Smooth muscle cell (in vitro differentiated cells): ENCODE results near the gene NPHP4. TPM values are rescaled to one million over a fixed set of nuclear protein-coding genes. Genes with fewer than 3 reads are reported as not detected.
"Not testable (repeated sequence)": the region's sequence is repeated elsewhere in the genome, so short reads cannot be mapped to it uniquely, and the experiment has no call there.

Experiments
- DNase-seq: peaks from one replicate; lab custom pipeline; 2025; ENCODE audit not compliant: unreplicated experiment; lab: John Stamatoyannopoulos, UW
- H2AFZ ChIP-seq: fragments of 200-600 bp; sonication (generic); 2 replicates; pipeline ENCODE4 v1.6.0; 2016; ENCODE audit warnings: antibody characterized with exemption, low read depth, mild to moderate bottlenecking
- H3F3A ChIP-seq: fragments of 200-600 bp; sonication (generic); 2 replicates; pipeline ENCODE4 v1.6.0; 2017; ENCODE audit warnings: antibody characterized with exemption, low read depth
- H3K27ac ChIP-seq: fragments of 200-600 bp; sonication (generic); 2 replicates; pipeline ENCODE4 v1.5.1; 2016; ENCODE audit warnings: low read depth, mild to moderate bottlenecking
- H3K27me3 ChIP-seq: fragments of 200-600 bp; sonication (generic); 2 replicates; pipeline ENCODE4 v1.6.1; 2016; ENCODE audit warnings: low read depth, mild to moderate bottlenecking
- H3K36me3 ChIP-seq: fragments of 200-600 bp; sonication (generic); 2 replicates; pipeline ENCODE4 v1.5.1; 2016; ENCODE audit warnings: low read depth
- H3K4me1 ChIP-seq: fragments of 200-600 bp; sonication (generic); 2 replicates; pipeline ENCODE4 v1.5.1; 2016; ENCODE audit warnings: low read depth
- H3K4me2 ChIP-seq: fragments of 200-600 bp; sonication (generic); 2 replicates; pipeline ENCODE4 v1.6.0; 2016; ENCODE audit warnings: mild to moderate bottlenecking
- H3K4me3 ChIP-seq: fragments of 200-600 bp; sonication (generic); 2 replicates; pipeline ENCODE4 v1.5.1; 2016; ENCODE audit warnings: mild to moderate bottlenecking
- H3K79me2 ChIP-seq: fragments of 200-600 bp; sonication (generic); 2 replicates; pipeline ENCODE4 v1.6.0; 2016; ENCODE audit warnings: low read depth, mild to moderate bottlenecking
- H3K9ac ChIP-seq: fragments of 200-600 bp; sonication (generic); 2 replicates; pipeline ENCODE4 v1.6.0; 2016; ENCODE audit warnings: low read depth
- H3K9me3 ChIP-seq: fragments of 200-600 bp; sonication (generic); replicated peaks from 2 replicates; pipeline ENCODE4 v1.5.1; 2016; ENCODE audit warnings: low read depth
- H4K20me1 ChIP-seq: fragments of 200-600 bp; sonication (generic); 2 replicates; pipeline ENCODE4 v1.6.0; 2016; ENCODE audit warnings: low read depth
- WGBS: methylation state at CpG from one replicate; pipeline ENCODE4 v1.1.7; 2016; ENCODE audit warnings: low lambda C conversion rate; 5-methylcytosine and 5-hydroxymethylcytosine counted together
- polyA plus RNA-seq: library from polyadenylated mRNA; unstranded; fragments of >200 nt; fragmentation: Nextera tagmentation; extraction: Ambion mirVana; gene quantifications from 2 replicates; pipeline ENCODE4 v1.2.1, GENCODE V29; 2016
- total RNA-seq: library from RNA; depleted of rRNA; stranded (reverse); fragments of >200 nt; gene quantifications from 2 replicates; pipeline ENCODE4 v1.2.3, GENCODE V29; 2014
- TF ChIP-seq, protein P1 (sequence below): fragments of 200-600 bp; sonication (generic); IDR thresholded peaks from 2 replicates; pipeline ENCODE4 v1.5.1; 2017; ENCODE audit warnings: borderline replicate concordance, mild to moderate bottlenecking, antibody characterized with exemption; ENCODE audit not compliant: insufficient read depth, poor library complexity, severe bottlenecking

The NPHP4 gene
- total and polyA plus RNA-seq, 2 experiments from 2014 or later = 5.4 to 8.4 TPM

DNA sequence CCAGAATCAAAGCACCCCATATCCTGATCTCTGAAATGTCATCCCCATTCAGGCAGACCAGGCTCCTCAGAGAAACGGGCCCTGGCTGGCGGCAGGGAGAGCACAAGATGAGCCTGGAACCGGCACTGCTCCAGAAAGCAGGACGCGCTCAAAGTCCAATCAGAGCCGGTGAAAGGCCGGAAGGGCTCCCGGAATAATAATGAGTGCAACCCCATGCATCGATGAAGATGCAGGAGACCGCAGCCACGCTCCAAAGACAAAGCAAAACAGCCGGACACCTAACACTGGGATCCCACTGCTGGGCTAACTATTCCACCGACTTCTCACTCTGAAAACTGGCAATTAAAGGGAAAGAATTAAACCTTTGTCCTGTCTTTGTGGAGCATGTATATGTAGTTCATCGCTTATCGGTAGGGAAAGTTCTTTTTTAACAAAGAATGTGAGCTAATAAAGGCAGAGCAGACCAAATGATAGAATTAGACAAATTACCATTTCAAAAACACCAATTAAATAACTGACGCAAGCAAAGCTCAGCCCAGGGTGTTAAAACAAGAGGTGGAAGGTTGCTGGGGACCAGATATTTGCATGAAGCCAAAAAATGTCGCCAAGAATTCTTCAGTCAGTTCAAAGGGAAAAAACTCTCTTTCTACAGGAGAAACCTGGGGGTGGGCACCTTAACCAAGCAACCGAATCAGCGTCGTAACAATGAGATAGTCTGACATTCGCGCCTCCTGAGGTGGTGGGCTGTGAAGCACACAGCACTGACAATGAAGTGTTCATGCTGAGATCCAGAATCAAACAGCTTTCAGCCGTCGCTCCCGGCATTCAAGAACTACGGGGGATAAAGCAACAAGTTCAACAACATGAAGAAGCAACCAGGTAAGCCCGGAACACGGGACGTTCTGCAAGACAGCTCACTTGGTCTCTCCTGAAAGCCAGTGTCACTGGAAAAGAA, 95.2 kb downstream of the NPHP4 start:
- WGBS = 41% methylated on average over 29 of the region's 29 CpGs
- no peaks in the 10 kb centered on the region for H3K36me3 ChIP-seq

DNA sequence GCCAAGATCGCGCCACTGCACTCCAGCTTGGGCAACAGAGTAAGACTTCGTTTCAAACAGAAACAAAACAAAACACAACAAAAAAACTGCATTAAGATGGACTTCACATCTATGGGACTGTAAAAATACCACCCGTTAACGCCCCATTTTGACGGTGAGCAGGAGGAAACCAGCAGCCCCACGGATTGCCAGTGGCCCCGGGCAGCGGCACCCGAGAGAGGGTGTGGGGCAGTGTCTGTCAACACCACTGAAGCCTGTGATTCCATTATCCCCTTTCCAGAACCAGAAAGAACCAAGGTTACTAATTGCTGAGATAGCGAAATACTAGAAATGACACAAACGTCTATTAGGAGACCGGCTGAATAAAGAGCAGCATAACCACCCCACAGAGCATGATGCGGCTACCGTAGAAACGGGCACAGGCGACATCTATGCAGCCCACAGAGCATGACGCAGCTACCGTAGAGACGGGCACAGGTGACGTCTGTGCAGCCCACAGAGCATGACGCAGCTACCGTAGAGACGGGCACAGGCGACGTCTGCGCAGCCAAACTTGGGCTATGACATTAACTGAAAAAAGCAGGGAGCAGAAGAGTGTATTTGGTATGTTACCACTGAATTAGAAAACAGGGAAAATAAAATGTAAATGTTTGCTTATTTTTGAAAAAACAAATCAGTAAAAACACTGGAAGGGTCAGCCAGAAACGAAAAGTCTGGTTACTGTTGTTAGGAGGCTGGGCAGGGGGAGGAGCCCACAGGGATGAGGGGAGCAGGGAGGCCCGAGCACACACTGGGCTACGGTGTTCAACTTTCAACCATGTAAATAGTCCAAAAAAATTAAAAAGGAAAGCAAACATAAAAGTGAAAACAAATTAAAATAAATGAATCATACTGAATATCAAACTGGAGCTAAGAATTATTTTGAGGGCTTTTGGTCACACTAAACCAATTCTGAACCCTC, 96.5 kb downstream of the NPHP4 start:
- H3K27me3 ChIP-seq = no peaks in the 10 kb centered on the region
- no peak overlapping the region for H2AFZ ChIP-seq
- peaks cover 15% of the 10 kb centered on the region for H3K4me1 ChIP-seq
- H4K20me1 ChIP-seq = no peaks in the 10 kb centered on the region
- H3K79me2 ChIP-seq = no peaks in the 10 kb centered on the region
- TF ChIP-seq, protein P1, sequence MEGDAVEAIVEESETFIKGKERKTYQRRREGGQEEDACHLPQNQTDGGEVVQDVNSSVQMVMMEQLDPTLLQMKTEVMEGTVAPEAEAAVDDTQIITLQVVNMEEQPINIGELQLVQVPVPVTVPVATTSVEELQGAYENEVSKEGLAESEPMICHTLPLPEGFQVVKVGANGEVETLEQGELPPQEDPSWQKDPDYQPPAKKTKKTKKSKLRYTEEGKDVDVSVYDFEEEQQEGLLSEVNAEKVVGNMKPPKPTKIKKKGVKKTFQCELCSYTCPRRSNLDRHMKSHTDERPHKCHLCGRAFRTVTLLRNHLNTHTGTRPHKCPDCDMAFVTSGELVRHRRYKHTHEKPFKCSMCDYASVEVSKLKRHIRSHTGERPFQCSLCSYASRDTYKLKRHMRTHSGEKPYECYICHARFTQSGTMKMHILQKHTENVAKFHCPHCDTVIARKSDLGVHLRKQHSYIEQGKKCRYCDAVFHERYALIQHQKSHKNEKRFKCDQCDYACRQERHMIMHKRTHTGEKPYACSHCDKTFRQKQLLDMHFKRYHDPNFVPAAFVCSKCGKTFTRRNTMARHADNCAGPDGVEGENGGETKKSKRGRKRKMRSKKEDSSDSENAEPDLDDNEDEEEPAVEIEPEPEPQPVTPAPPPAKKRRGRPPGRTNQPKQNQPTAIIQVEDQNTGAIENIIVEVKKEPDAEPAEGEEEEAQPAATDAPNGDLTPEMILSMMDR = no peak
- H3K4me2 ChIP-seq = no peak overlapping the region
- H3K9ac ChIP-seq = no peak overlapping the region
- H3K36me3 ChIP-seq = no peaks in the 10 kb centered on the region
- H3K9me3 ChIP-seq = no peaks in the 10 kb centered on the region
- DNase-seq = no peak
- no peak overlapping the region for H3K4me3 ChIP-seq
- H3K27ac ChIP-seq = no peak overlapping the region
- 88% methylated on average over 30 of the region's 30 CpGs for WGBS
- H3F3A ChIP-seq = no peaks in the 10 kb centered on the region

More for the DNA sequence above, 95.2 kb downstream of the NPHP4 start:
- H3K9me3 ChIP-seq = no peaks in the 10 kb centered on the region
- TF ChIP-seq, protein P1 = no peak
- no peaks in the 10 kb centered on the region for H3K27me3 ChIP-seq
- no peaks in the 10 kb centered on the region for H3K79me2 ChIP-seq
- no peaks in the 10 kb centered on the region for H4K20me1 ChIP-seq
- H3K4me2 ChIP-seq = no peak overlapping the region
- no peaks in the 10 kb centered on the region for H3F3A ChIP-seq
- no peak overlapping the region for H2AFZ ChIP-seq
- H3K27ac ChIP-seq = no peak overlapping the region
- no peak overlapping the region for H3K9ac ChIP-seq
- H3K4me3 ChIP-seq = no peak overlapping the region
- no peak for DNase-seq
- peaks cover 15% of the 10 kb centered on the region for H3K4me1 ChIP-seq

DNA sequence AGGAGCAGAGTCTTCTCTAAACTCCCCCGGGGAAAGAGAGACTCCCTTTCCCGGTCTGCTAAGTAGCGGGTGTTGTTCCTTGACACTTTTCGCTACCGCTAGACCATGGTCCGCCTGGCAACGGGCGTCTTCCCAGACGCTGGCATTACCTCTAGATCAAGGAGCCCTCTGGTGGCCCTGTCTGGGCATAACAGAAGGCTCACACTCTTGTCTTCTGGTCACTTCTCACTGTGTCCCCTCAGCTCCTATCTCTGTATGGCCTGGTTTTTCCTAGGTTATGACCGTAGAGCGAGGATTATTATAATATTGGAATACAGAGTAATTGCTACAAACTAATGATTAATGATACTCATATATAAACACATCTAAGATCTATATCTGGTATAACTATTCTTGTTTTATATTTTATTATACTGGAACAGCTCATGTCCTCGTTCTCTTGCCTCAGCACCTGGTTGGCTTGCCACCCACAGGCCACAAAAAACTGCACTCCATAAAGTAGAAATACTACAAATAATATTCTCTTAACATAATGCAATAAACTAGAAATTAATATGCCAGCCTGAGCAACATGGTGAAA, 98.4 kb downstream of the NPHP4 start:
- not testable (repeated sequence) for H3F3A ChIP-seq, H3K36me3 ChIP-seq, H3K27me3 ChIP-seq, DNase-seq, H3K4me3 ChIP-seq, H3K9ac ChIP-seq, H2AFZ ChIP-seq, H3K27ac ChIP-seq, H3K4me2 ChIP-seq, H3K79me2 ChIP-seq, H3K9me3 ChIP-seq, H4K20me1 ChIP-seq
- 77% methylated on average over 12 of the region's 12 CpGs for WGBS
- H3K4me1 ChIP-seq = peaks cover 15% of the 10 kb centered on the region
- TF ChIP-seq, protein P1 = peak; percentile 23
